Measurements from ENCODE around the gene ATP5PB.

GRCh38 chr1:111476214-111476613 lies 26.9 kb downstream of the ATP5PB start:
- no peak for TF ChIP-seq CTCF (IDR thresholded peaks at IDR 0.05)
- no peak for TF ChIP-seq ZFX (IDR thresholded peaks at IDR 0.05; ENCODE audit: borderline replicate concordance)

Measured in 22Rv1 (cell line).